K562 (cell line): ENCODE results near the gene CCDC97. TPM values are rescaled to one million over a fixed set of nuclear protein-coding genes. Genes with fewer than 3 reads are reported as not detected.

Source experiments
- CAMTA2 ChIP-seq: fragments of 250-450 bp; sonication (Bioruptor Pico); conservative IDR thresholded peaks from 2 replicates; pipeline ENCODE4 v1.5.1; 2022
- EHMT2 ChIP-seq: fragments of 450-650 bp; IDR thresholded peaks from 2 replicates; pipeline ENCODE4 v1.6.1; 2018; ENCODE audit warnings: antibody characterized with exemption
- MYNN ChIP-seq, 2 experiments: sonication (generic); formaldehyde crosslinking in 1 of 2; IDR thresholded peaks; 2 replicates each; pipeline versions ENCODE4 v1.5.0 to v1.6.1; 2016 to 2020; ENCODE audit warnings: antibody characterized with exemption in 1 of 2, missing genetic modification reagents in 1 of 2
- PKNOX1 ChIP-seq: fragments of 450-650 bp; IDR thresholded peaks from 2 replicates; pipeline ENCODE4 v1.6.1; 2016
- RHOXF2B ChIP-seq: fragments of 250-450 bp; sonication (Bioruptor Pico); conservative IDR thresholded peaks from 2 replicates; pipeline ENCODE4 v1.5.1; 2021
- SP2 ChIP-seq: IDR thresholded peaks from 2 replicates; pipeline ENCODE4 v1.6.1; 2011; ENCODE audit warnings: mild to moderate bottlenecking, low read depth, low read length, moderate library complexity; ENCODE audit not compliant: poor library complexity, severe bottlenecking; ENCODE audit errors: extremely low read depth
- TAF7 ChIP-seq: fragments of 450-650 bp; IDR thresholded peaks from 2 replicates; pipeline ENCODE4 v1.6.1; 2016; ENCODE audit warnings: missing genetic modification characterization, missing compliant biosample characterization
- THRB ChIP-seq: fragments of 450-650 bp; formaldehyde crosslinking; conservative IDR thresholded peaks from 2 replicates; pipeline ENCODE4 v1.4.0; 2022; ENCODE audit warnings: mild to moderate bottlenecking, missing genetic modification characterization
- ZBTB34 ChIP-seq: fragments of 250-450 bp; sonication (Bioruptor Pico); IDR thresholded peaks from 2 replicates; pipeline ENCODE4 v1.8.0; 2021; ENCODE audit warnings: mild to moderate bottlenecking, moderate library complexity
- ZNF3 ChIP-seq: fragments of 250-450 bp; sonication (Bioruptor Pico); IDR thresholded peaks from 2 replicates; pipeline ENCODE4 v1.5.0; 2021; ENCODE audit warnings: mild to moderate bottlenecking, moderate library complexity
- ZNF644 ChIP-seq: fragments of 200-800 bp; sonication (Bioruptor generic); IDR thresholded peaks from 2 replicates; pipeline ENCODE4 v1.6.1; 2016; ENCODE audit warnings: low read depth, missing genetic modification characterization, missing compliant biosample characterization
- polyA plus RNA-seq, 8 experiments: library from polyadenylated mRNA; depleted of rRNA in 4 of 8; stranded (reverse) in 5 of 8; unstranded in 3 of 8; fragments of >200 nt; fragmentation: Nextera tagmentation in 2 of 8; fragmentation: Illumina TruSeq in 1 of 8; extraction: Ambion mirVana in 2 of 8; extraction: Trizol in 1 of 8; gene quantifications; 2 replicates each; pipeline versions ENCODE4 v1.2.1 to v1.2.3, GENCODE V29; 2011 to 2014; ENCODE audit warnings: inconsistent platforms in 1 of 8, missing spikeins in 1 of 8
- total RNA-seq, 7 experiments: library from RNA; depleted of rRNA in 6 of 7; stranded (reverse); fragments of >200 nt in 6 of 7; fragmentation: Illumina TruSeq in 2 of 7; extraction: Trizol in 2 of 7; gene quantifications; 2 replicates each; pipeline versions ENCODE4 v1.2.1 to v1.2.3, GENCODE V29; 2011 to 2021; ENCODE audit warnings: low replicate concordance in 1 of 7

Gene CCDC97
- total and polyA plus RNA-seq, 9 of the 15 experiments (the other 6 are each of a cell fraction or from before 2014, with no cell fraction given), result 0.60 to 16.5 (median 7.0) TPM

- peak; percentile 75 for TF ChIP-seq PKNOX1
- TF ChIP-seq ZBTB34 (CRISPR knock-in tag), result no peak
- 0 out of 2 replicates have a peak, but pooled peaks have one; percentile 40 for TF ChIP-seq ZNF3 (CRISPR knock-in tag)
- TF ChIP-seq TAF7, result no peak
- peak; percentile 26; the same call in 1 of the 2 replicates for TF ChIP-seq RHOXF2B (CRISPR knock-in tag)
- TF ChIP-seq EHMT2, result peak; percentile 33; the same call in 1 of the 2 replicates
- TF ChIP-seq SP2, result no peak
- 0 out of 2 replicates have a peak, but pooled peaks have one; percentile 11 for TF ChIP-seq MYNN (IDR thresholded peaks at IDR 0.05)
- TF ChIP-seq MYNN (CRISPR knock-in tag; IDR thresholded peaks at IDR 0.05), result no peak
- 0 out of 2 replicates have a peak, but pooled peaks have one; percentile 21 for TF ChIP-seq CAMTA2 (CRISPR knock-in tag)
- TF ChIP-seq THRB (CRISPR knock-in tag), result 0 out of 2 replicates have a peak, but pooled peaks have one; percentile 9
- peak; percentile 33; the same call in 1 of the 2 replicates for TF ChIP-seq ZNF644
Observed at GRCh38 chr19:41309180-41310032, 566 bp upstream of the CCDC97 start (continued).
